GM12878 (cell line): Measurements from ENCODE around the gene ADCY10. TPM values are rescaled to one million over a fixed set of nuclear protein-coding genes. Genes with fewer than 3 reads are reported as not detected.

Experiments used
- ATAC-seq: fragments of 200-7000 bp; cut with Tn5 transposase; 3 replicates; pipeline ENCODE4 v1.9.1; 2020; ENCODE audit warnings: mild to moderate bottlenecking, moderate library complexity
- BruUV-seq: library from RNA; stranded (reverse); fragments of 400-500 nt; replicated peaks from 2 replicates; lab custom pipeline; 2021; lab: Mats Ljungman, UMichigan
- CTCF ChIA-PET: fragments of 300-600 bp; sonication (Branson Sonifier 250); formaldehyde crosslinking; extraction: SDS; loops from one replicate; lab custom pipeline; 2021; ENCODE audit warnings: inconsistent platforms; lab: Yijun Ruan, JAX
- POLR2A ChIA-PET: fragments of 350-600 bp; formaldehyde crosslinking; extraction: SDS; loops from one replicate; lab custom pipeline; 2021; ENCODE audit warnings: inconsistent platforms; lab: Charles Lee
- RAD21 ChIA-PET: fragments of 300-600 bp; sonication (Branson Sonifier 250); formaldehyde crosslinking; loops from one replicate; lab custom pipeline; 2023; ENCODE audit warnings: antibody characterized with exemption; ENCODE audit not compliant: unreplicated experiment; lab: Charles Lee
- SMC1A ChIA-PET: fragments of 300-600 bp; sonication (Branson Sonifier 250); formaldehyde crosslinking; loops from one replicate; lab custom pipeline; 2023; ENCODE audit not compliant: unreplicated experiment, uncharacterized antibody; lab: Charles Lee
- DNase-seq: peaks from one replicate; pipeline ENCODE4 v3.0.0-alpha.2; 2011; ENCODE audit warnings: low read depth, low spot score
- FAIRE-seq: peaks from 3 replicates; lab custom pipeline; 2011; peaks lifted over from hg19 to GRCh38; lab: Jason Lieb, UNC
- H2AFZ ChIP-seq: 2 replicates; pipeline ENCODE4 v1.6.0; 2011; ENCODE audit warnings: low read depth, low read length, control low read depth; ENCODE audit not compliant: control insufficient read depth
- H3K27ac ChIP-seq: 2 replicates; pipeline ENCODE4 v1.5.1; 2011; ENCODE audit warnings: control low read depth; ENCODE audit not compliant: control insufficient read depth, insufficient read depth
- H3K27me3 ChIP-seq, 2 experiments: replicated peaks in 1 of 2; 2 replicates each; pipeline versions ENCODE4 v1.6.0 to v1.6.1; 2011; ENCODE audit warnings: low read length in 1 of 2; ENCODE audit not compliant: control insufficient read depth in 2 of 2, insufficient read depth in 2 of 2
- H3K36me3 ChIP-seq, 2 experiments: 2 replicates each; pipeline ENCODE4 v1.5.1; 2011; ENCODE audit warnings: low read length in 1 of 2; ENCODE audit not compliant: control insufficient read depth in 2 of 2, insufficient read depth in 2 of 2
- H3K4me1 ChIP-seq: 2 replicates; pipeline ENCODE4 v1.6.1; 2011; ENCODE audit warnings: mild to moderate bottlenecking, low read length, moderate library complexity, mixed read lengths; ENCODE audit not compliant: control insufficient read depth, insufficient read depth
- H3K4me2 ChIP-seq: 2 replicates; pipeline ENCODE4 v1.6.0; 2011; ENCODE audit warnings: control low read depth; ENCODE audit not compliant: control insufficient read depth, insufficient read depth
- H3K4me3 ChIP-seq: fragments of 200-600 bp; sonication (generic); 2 replicates; pipeline ENCODE4 v1.5.1; 2016
- H3K79me2 ChIP-seq: 2 replicates; pipeline ENCODE4 v1.6.0; 2011; ENCODE audit warnings: low read length; ENCODE audit not compliant: control insufficient read depth, insufficient read depth
- H3K9ac ChIP-seq: 2 replicates; pipeline ENCODE4 v1.8.0; 2011; ENCODE audit warnings: low read length, control low read depth, mixed read lengths; ENCODE audit not compliant: control insufficient read depth, insufficient read depth
- H3K9me3 ChIP-seq: replicated peaks from 3 replicates; pipeline ENCODE4 v1.5.1; 2011; ENCODE audit warnings: mild to moderate bottlenecking, low read length; ENCODE audit not compliant: control insufficient read depth, insufficient read depth
- H4K20me1 ChIP-seq: 2 replicates; pipeline ENCODE4 v1.6.0; 2011; ENCODE audit not compliant: control insufficient read depth, insufficient read depth
- CEBPB ChIP-seq, 2 experiments: fragments of 150-350 bp in 1 of 2; IDR thresholded peaks; 2 replicates each; pipeline ENCODE4 v1.6.1; 2012 to 2014; ENCODE audit warnings: low read depth in 2 of 2, low read length in 2 of 2, borderline replicate concordance in 1 of 2, inconsistent platforms in 1 of 2
- CHD1 ChIP-seq: IDR thresholded peaks from 2 replicates; pipeline ENCODE4 v1.6.1; 2012; ENCODE audit warnings: low read depth, low read length, improper control_type of control experiment
- EP300 ChIP-seq, 2 experiments: fragments of 150-350 bp in 1 of 2; IDR thresholded peaks; 2 replicates each; pipeline ENCODE4 v1.6.1; 2011 to 2012; ENCODE audit warnings: low read depth in 2 of 2, low read length in 2 of 2, borderline replicate concordance in 1 of 2, improper control_type of control experiment in 1 of 2, inconsistent platforms in 1 of 2; ENCODE audit not compliant: control insufficient read depth in 1 of 2
- EZH2 ChIP-seq: IDR thresholded peaks from 2 replicates; pipeline ENCODE4 v1.6.1; 2012; ENCODE audit warnings: low read depth, mild to moderate bottlenecking, control low read depth, inconsistent platforms, low read length, borderline replicate concordance; ENCODE audit not compliant: control insufficient read depth
- FOS ChIP-seq: IDR thresholded peaks from 3 replicates; pipeline ENCODE4 v1.6.1; 2011; ENCODE audit warnings: borderline replicate concordance; ENCODE audit not compliant: insufficient read length; ENCODE audit errors: extremely low read depth
- MTA2 ChIP-seq: fragments of 450-650 bp; IDR thresholded peaks from 2 replicates; pipeline ENCODE4 v1.6.1; 2016; ENCODE audit warnings: low read depth, mild to moderate bottlenecking, moderate library complexity
- MYB ChIP-seq: fragments of 150-350 bp; IDR thresholded peaks from 2 replicates; pipeline ENCODE4 v1.6.1; 2014; ENCODE audit warnings: mild to moderate bottlenecking, low read depth, low read length, borderline replicate concordance
- RAD21 ChIP-seq: IDR thresholded peaks from 2 replicates; pipeline ENCODE4 v1.6.1; 2011; ENCODE audit warnings: mild to moderate bottlenecking, low read depth, low read length, moderate library complexity; ENCODE audit not compliant: insufficient read depth
- SREBF2 ChIP-seq: IDR thresholded peaks from 2 replicates; pipeline ENCODE4 v1.6.1; 2012; ENCODE audit warnings: mild to moderate bottlenecking, low read length
- SRF ChIP-seq, 2 experiments: IDR thresholded peaks; 2 replicates each; pipeline ENCODE4 v1.6.1; 2011; ENCODE audit warnings: low read depth in 2 of 2, low read length in 2 of 2, mild to moderate bottlenecking in 1 of 2, moderate library complexity in 1 of 2
- TBL1XR1 ChIP-seq: IDR thresholded peaks from 2 replicates; pipeline ENCODE4 v1.6.1; 2012; ENCODE audit warnings: low read depth, low read length, improper control_type of control experiment
- TCF7 ChIP-seq: IDR thresholded peaks from 2 replicates; pipeline ENCODE4 v1.6.1; 2014; ENCODE audit warnings: antibody characterized with exemption, borderline replicate concordance
- ZNF217 ChIP-seq: fragments of 450-650 bp; IDR thresholded peaks from 2 replicates; pipeline ENCODE4 v1.6.1; 2017; ENCODE audit warnings: antibody characterized with exemption, mild to moderate bottlenecking
- WGBS: methylation state at CpG from one replicate; pipeline ENCODE4 v1.1.6; 2016; ENCODE audit warnings: low lambda C conversion rate; ENCODE audit not compliant: insufficient replicate concordance, insufficient coverage; ENCODE audit errors: missing lambda C conversion rate; 5-methylcytosine and 5-hydroxymethylcytosine counted together
- in situ Hi-C: fragments of 300-500 bp; cut with MboI; formaldehyde crosslinking; loops from 9 replicates; pipeline ENCODE4 v1.14.3; 2018; ENCODE audit warnings: mixed read lengths
- intact Hi-C: fragments of 100-400 bp; cut with micrococcal nuclease; formaldehyde crosslinking; loops from one replicate; pipeline ENCODE4 v1.14.2; 2022; ENCODE audit not compliant: unreplicated experiment
- polyA plus RNA-seq, 11 experiments: library from polyadenylated mRNA; depleted of rRNA in 4 of 11; unstranded in 6 of 11; stranded (reverse) in 5 of 11; fragments of >200 nt; fragmentation: Nextera tagmentation in 4 of 11; fragmentation: Illumina TruSeq in 1 of 11; extraction: Ambion mirVana in 4 of 11; extraction: Trizol in 1 of 11; gene quantifications; 1 replicate in 1 of 11; 2 replicates in 10 of 11; pipeline versions ENCODE4 v1.2.1 to v1.2.3, GENCODE V29; 2011 to 2016; ENCODE audit warnings: inconsistent platforms in 2 of 11, missing spikeins in 2 of 11, low read depth in 1 of 11
- total RNA-seq, 4 experiments: library from RNA; depleted of rRNA in 3 of 4; stranded (reverse); fragments of >200 nt in 3 of 4; fragmentation: Illumina TruSeq in 1 of 4; extraction: Trizol in 1 of 4; gene quantifications; 2 replicates each; pipeline versions ENCODE4 v1.2.1 to v1.2.3, GENCODE V29; 2013 to 2021

The ADCY10 gene
- total and polyA plus RNA-seq, 10 of the 15 experiments (the other 5 are each of a cell fraction or from before 2014, with no cell fraction given): 0.13 to 0.22 TPM; not detected in 8

DNA sequence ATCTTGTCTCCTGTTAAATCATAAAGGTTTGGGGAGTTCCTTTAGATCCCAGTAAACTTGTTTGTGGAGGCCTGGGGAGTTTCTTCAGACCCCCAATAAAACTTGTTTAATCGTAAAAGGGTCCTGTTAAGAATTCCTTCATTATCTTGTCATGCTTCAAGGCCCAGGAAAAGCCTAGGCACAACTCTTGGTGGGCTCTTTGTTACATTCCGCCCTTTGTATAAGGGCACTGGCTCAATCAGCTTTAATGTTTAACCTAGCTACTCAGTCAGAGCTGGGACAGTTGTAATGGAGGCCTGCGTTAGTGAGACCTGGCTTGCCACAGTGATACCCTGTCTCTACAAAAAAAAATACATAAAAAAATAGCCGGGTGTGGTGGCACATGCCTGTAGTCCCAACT, 115.0 kb downstream of the ADCY10 start:
- no peak for FAIRE-seq
- no TSS peak for BruUV-seq
- no peak overlapping the region for H3K27ac ChIP-seq
- no peaks in the 10 kb centered on the region for H4K20me1 ChIP-seq
- ChIA-PET SMC1A (interaction anchor here (0.6 kb wide), 1 partner anchor 264 kb away, joined by 4 read pairs; no protein-coding TSS in a partner anchor), POLR2A (no interaction called here)
- no peaks in the 10 kb centered on the region for H3K27me3 ChIP-seq
- no peak overlapping the region for H3K4me3 ChIP-seq
- H2AFZ ChIP-seq: no peak overlapping the region
- no peaks in the 10 kb centered on the region for H3K36me3 ChIP-seq
- no peak overlapping the region for H3K4me2 ChIP-seq
- no peaks in the 10 kb centered on the region; the same call in 1 of the 3 replicates for H3K9me3 ChIP-seq
- intact Hi-C loops: no loop called here
- TF ChIP-seq TCF7: no peak
- no peak for TF ChIP-seq MYB
- no peak for TF ChIP-seq SREBF2
- TF ChIP-seq SRF (IDR thresholded peaks at IDR 0.05; ENCODE audit: low read depth in 2 of 2, low read length in 2 of 2): no peak
- no peak for TF ChIP-seq TBL1XR1
- TF ChIP-seq EP300 (IDR thresholded peaks at IDR 0.05; ENCODE audit: borderline replicate concordance in 1 of 2, control insufficient read depth in 1 of 2, low read depth in 2 of 2, low read length in 2 of 2): no peak
- TF ChIP-seq RAD21: no peak
- no peak for TF ChIP-seq CEBPB (IDR thresholded peaks at IDR 0.05; ENCODE audit: borderline replicate concordance in 1 of 2, low read depth in 2 of 2, low read length in 2 of 2)
- TF ChIP-seq ZNF217: no peak
- TF ChIP-seq FOS: no peak
- no peak for TF ChIP-seq MTA2
- TF ChIP-seq CHD1: no peak
- no peak for TF ChIP-seq EZH2
- TF ChIP-seq, all 136 proteins: peak for 0
- H3K4me1 ChIP-seq: no peaks in the 10 kb centered on the region
- DNase-seq (no peak), ATAC-seq (no peak)
- H3K79me2 ChIP-seq: no peaks in the 10 kb centered on the region
- H3K9ac ChIP-seq: no peak overlapping the region
- ChIA-PET RAD21 (no interaction called here), CTCF (interaction anchor here (1.2 to 2.5 kb wide), 4 partner anchors 18 to 284 kb away, joined by 3 to 13 read pairs (median 4); no protein-coding TSS in a partner anchor)
- in situ Hi-C loops: no loop called here
- WGBS: 97% methylated on average over 4 of the region's 4 CpGs
